Right lobe of liver (tissue), 6 donors: ENCODE results near the gene OR4E1. TPM values are rescaled to one million over a fixed set of nuclear protein-coding genes. Genes with fewer than 3 reads are reported as not detected.

Experiments used
- ATAC-seq, 4 donors: fragments of 200-7000 bp; cut with Tn5 transposase; one replicate each; pipeline ENCODE4 v1.9.1; 2020; ENCODE audit warnings: mild to moderate bottlenecking in 4 of 4, moderate library complexity in 4 of 4
- DNase-seq, 3 donors: peaks; one replicate each; pipeline ENCODE4 v3.0.0-alpha.2; 2020
- H3K27ac ChIP-seq, 3 donors: fragments of 200-600 bp; one replicate each; pipeline ENCODE4 v1.8.0; 2022
- H3K27me3 ChIP-seq, 2 donors: fragments of 200-600 bp; one replicate each; pipeline ENCODE4 v1.8.0; 2022
- H3K36me3 ChIP-seq, 4 donors: fragments of 200-600 bp; sonication (generic) in 1 of 4; one replicate each; pipeline versions ENCODE4 v1.5.1 to v1.8.0; 2017 to 2022; ENCODE audit warnings: control low read depth in 1 of 4
- H3K4me1 ChIP-seq, 4 donors: fragments of 200-600 bp; sonication (generic) in 1 of 4; one replicate each; pipeline versions ENCODE4 v1.5.1 to v1.8.0; 2017 to 2022; ENCODE audit warnings: control low read depth in 1 of 4
- H3K4me3 ChIP-seq, 3 donors: fragments of 200-600 bp; one replicate each; pipeline ENCODE4 v1.8.0; 2022
- H3K9me3 ChIP-seq, 4 donors: fragments of 200-600 bp; sonication (generic) in 1 of 4; one replicate each; pipeline versions ENCODE4 v1.5.1 to v1.8.0; 2017 to 2022; ENCODE audit warnings: control low read depth in 1 of 4
- CTCF ChIP-seq, 4 donors: fragments of 200-600 bp in 3 of 4; fragments of 450-650 bp in 1 of 4; IDR thresholded peaks; one replicate each; pipeline versions ENCODE4 v1.5.1 to v1.8.0; 2016 to 2022; ENCODE audit warnings: antibody characterized with exemption in 4 of 4, mild to moderate bottlenecking in 2 of 4
- POLR2A ChIP-seq: fragments of 450-650 bp; IDR thresholded peaks from one replicate; pipeline ENCODE4 v1.6.1; 2017; ENCODE audit warnings: antibody characterized with exemption, mild to moderate bottlenecking
- WGBS: methylation state at CpG from one replicate; pipeline ENCODE4 v1.1.6; 2018; ENCODE audit warnings: low coverage, low lambda C conversion rate; ENCODE audit not compliant: insufficient coverage; ENCODE audit errors: missing lambda C conversion rate; 5-methylcytosine and 5-hydroxymethylcytosine counted together
- intact Hi-C, 2 donors: fragments of 100-400 bp; cut with DNase I; formaldehyde crosslinking; loops; one replicate each; pipeline versions ENCODE4 v1.11.2 to v1.14.1; 2022
- total RNA-seq, 6 experiments: library from RNA; depleted of rRNA in 2 of 6; stranded (reverse); fragments of >200 nt in 2 of 6; fragmentation: NEBNext Ultra II Directional in 3 of 6; extraction: Animal tissue kit (Norgen Biotek cat#: 25700) in 3 of 6; gene quantifications; one replicate each; pipeline versions ENCODE4 v1.1.0 to v1.2.4, GENCODE V29; 2016 to 2023
- donor health status: DM: no; HTN: yes; CAD: no.
- donor health status: DM: no; HTN: no; CAD: no.
- donor health status: DM: no; HTN: no; CAD: no.
- donor health status: DM: no; HTN: yes; CAD: no.
- donor health status: DM: no; HTN: yes; CAD: no.

OR4E1 gene
- total RNA-seq, 6 experiments from 2014 or later, result not detected

GRCh38 chr14:21668377-21668776 is 5.2 kb downstream of the OR4E1 start:
- Histone ChIP-seq H3K36me3 (no peaks in the 10 kb centered on the region), H3K4me1 (no peaks in the 10 kb centered on the region), H3K9me3 (no peaks in the 10 kb centered on the region), H3K4me3 (no peak overlapping the region), H3K27me3 (no peaks in the 10 kb centered on the region), H3K27ac (no peak overlapping the region)
- intact Hi-C loops, result no loop called here
- ATAC-seq, result no peak
- WGBS, result 53% methylated on average over 3 of the region's 3 CpGs
- TF ChIP-seq POLR2A, result no peak
- TF ChIP-seq CTCF (IDR thresholded peaks at IDR 0.05), result no peak
- DNase-seq, result no peak

DNA sequence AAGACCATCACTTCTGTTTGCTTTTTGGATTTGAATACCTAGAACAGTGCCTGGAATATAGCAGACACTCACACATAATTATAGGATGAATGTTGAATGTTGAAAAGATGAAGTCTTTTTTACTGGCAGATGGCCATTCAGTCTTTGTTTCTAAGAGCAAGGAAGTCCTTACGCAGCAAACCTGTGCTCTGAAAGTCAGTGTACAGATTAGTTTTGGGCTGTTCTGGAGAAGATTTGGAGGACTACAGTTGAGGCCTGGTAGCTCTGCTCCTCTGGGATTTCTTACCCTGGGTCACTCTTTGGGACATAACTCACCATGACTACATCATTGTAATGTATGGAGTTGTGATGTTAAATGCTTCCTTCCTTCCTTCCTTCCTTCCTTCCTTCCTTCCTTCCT is 16.6 kb downstream of the OR4E1 start:
- DNase-seq (no peak), ATAC-seq (no peak)
- TF ChIP-seq CTCF (IDR thresholded peaks at IDR 0.05) (no peak), POLR2A (no peak)
- Histone ChIP-seq H3K27me3 (no peaks in the 10 kb centered on the region), H3K4me3 (no peak overlapping the region), H3K36me3 (no peaks in the 10 kb centered on the region), H3K4me1 (no peaks in the 10 kb centered on the region), H3K9me3 (no peaks in the 10 kb centered on the region), H3K27ac (no peak overlapping the region)
- WGBS, result 57% methylated on average over 1 of the region's 1 CpG
- intact Hi-C loops, result no loop called here

GRCh38 chr14:21654215-21654614 is 19.4 kb downstream of the OR4E1 start:
- no peaks in the 10 kb centered on the region for H3K9me3 ChIP-seq
- H3K27ac ChIP-seq, result no peak overlapping the region
- H3K36me3 ChIP-seq, result no peaks in the 10 kb centered on the region
- no peaks in the 10 kb centered on the region for H3K4me1 ChIP-seq
- H3K27me3 ChIP-seq, result no peaks in the 10 kb centered on the region
- no peak for DNase-seq
- ATAC-seq, result no peak
- no peak overlapping the region for H3K4me3 ChIP-seq
- TF ChIP-seq POLR2A, result no peak
- TF ChIP-seq CTCF (IDR thresholded peaks at IDR 0.05), result no peak
- 79% methylated on average over 5 of the region's 5 CpGs for WGBS
- intact Hi-C loops, result no loop called here

GRCh38 chr14:21653331-21653885 is 20.2 kb downstream of the OR4E1 start, which contains the start of gene OR4E2:
OR4E2 (plus strand) TSS chr14:21653835; CDS start chr14:21665083, 11,248 bp downstream.
- H3K27me3 ChIP-seq, result no peaks in the 10 kb centered on the region
- H3K4me3 ChIP-seq, result no peak within 1 kb of the TSS
- TF ChIP-seq POLR2A, result no peak
- TF ChIP-seq CTCF (IDR thresholded peaks at IDR 0.05), result no peak
- 43% methylated on average over 2 of the region's 2 CpGs for WGBS
- H3K27ac ChIP-seq, result no peak within 1 kb of the TSS
- DNase-seq (no peak), ATAC-seq (no peak)
- no peaks in the 10 kb centered on the region for H3K9me3 ChIP-seq
- no peaks in the 10 kb centered on the region for H3K36me3 ChIP-seq
- intact Hi-C loops, result no loop called here
- H3K4me1 ChIP-seq, result no peaks in the 10 kb centered on the region
